AG04449 (cell line): ENCODE data around the gene TYW3.

Experiments used
- CTCF ChIA-PET: fragments of 350-600 bp; formaldehyde crosslinking; extraction: SDS; loops from one replicate; lab custom pipeline; 2021; ENCODE audit warnings: antibody characterized with exemption; lab: Yijun Ruan, JAX
- POLR2A ChIA-PET: fragments of 400-600, 350-600 bp; formaldehyde crosslinking; extraction: SDS; loops from one replicate; lab custom pipeline; 2020; ENCODE audit warnings: antibody characterized with exemption, inconsistent platforms; lab: Yijun Ruan, JAX
- DNase-seq: peaks from one replicate; pipeline ENCODE4 v3.0.0-alpha.2; 2010; ENCODE audit warnings: low read depth, low spot score
- H3K4me3 ChIP-seq: 2 replicates; pipeline ENCODE4 v1.5.1; 2011; ENCODE audit warnings: low read depth, mild to moderate bottlenecking, control low read depth, low read length
- CTCF ChIP-seq: IDR thresholded peaks from one replicate; pipeline ENCODE4 v1.5.1; 2011; ENCODE audit warnings: mild to moderate bottlenecking, moderate library complexity, low read length, control low read depth, inconsistent platforms; ENCODE audit not compliant: insufficient read depth; ENCODE audit errors: missing control alignments

The TYW3 gene

GRCh38 chr1:74690909-74691308 lies 42.0 kb upstream of the TYW3 start:
- CTCF ChIA-PET, result interaction anchor here (1.2 to 4.2 kb wide), 11 partner anchors 9 to 221 kb away, joined by 3 to 26 read pairs (median 7); partner anchors contain the start of genes CRYZ and TYW3
- DNase-seq, result no peak

GRCh38 chr1:74693473-74693872 lies 39.5 kb upstream of the TYW3 start:
- DNase-seq, result no peak
- H3K4me3 ChIP-seq, result no peak overlapping the region
- no peak for TF ChIP-seq CTCF
- POLR2A ChIA-PET, result no interaction called here
- CTCF ChIA-PET, result interaction anchor here (0.9 kb wide), 1 partner anchor 40 kb away, joined by 4 read pairs; no protein-coding TSS in a partner anchor

More at GRCh38 chr1:74690909-74691308, 42.0 kb upstream of the TYW3 start:
- POLR2A ChIA-PET, result no interaction called here
- TF ChIP-seq CTCF, result no peak
- H3K4me3 ChIP-seq, result no peak overlapping the region

GRCh38 chr1:74697832-74698231 lies 35.1 kb upstream of the TYW3 start:
- TF ChIP-seq CTCF, result no peak
- ChIA-PET POLR2A (no interaction called here), CTCF (no interaction called here)
- no peak for DNase-seq
- no peak overlapping the region for H3K4me3 ChIP-seq

GRCh38 chr1:74699331-74699730 lies 33.6 kb upstream of the TYW3 start:
- no peak for TF ChIP-seq CTCF
- POLR2A ChIA-PET, result no interaction called here
- CTCF ChIA-PET, result interaction anchor here (1.3 kb wide), 1 partner anchor 10 kb away, joined by 5 read pairs; no protein-coding TSS in a partner anchor
- no peak overlapping the region for H3K4me3 ChIP-seq
- DNase-seq, result no peak

GRCh38 chr1:74703386-74704182 lies 29.4 kb upstream of the TYW3 start:
- H3K4me3 ChIP-seq, result no peak overlapping the region
- DNase-seq, result no peak
- ChIA-PET POLR2A (no interaction called here), CTCF (interaction anchor here (4.3 kb wide), 1 partner anchor 13 kb away, joined by 26 read pairs; no protein-coding TSS in a partner anchor)
- no peak for TF ChIP-seq CTCF

- POLR2A ChIA-PET, result no interaction called here
- no peak for DNase-seq
- CTCF ChIA-PET, result interaction anchor here (0.9 to 1.4 kb wide), 4 partner anchors 17 to 244 kb away, joined by 3 to 4 read pairs (median 4); no protein-coding TSS in a partner anchor
- no peak for TF ChIP-seq CTCF
- H3K4me3 ChIP-seq, result no peak overlapping the region
Measured at GRCh38 chr1:74712881-74713280, 20.1 kb upstream of the TYW3 start.
